Activated naive CD8-positive, alpha-beta T cell treated with anti-CD3 and anti-CD28 coated beads, Interleukin-2, amount 10 ng/mL, durations not matched to agents 7 days and 5 days (primary cell): ENCODE data around the gene LCAT. TPM values are rescaled to one million over a fixed set of nuclear protein-coding genes. Genes with fewer than 3 reads are reported as not detected.

Experiments
- ATAC-seq: fragments of 150-1000 bp; cut with Tn5 transposase; one replicate; pipeline ENCODE4 v1.10.0; 2021; ENCODE audit warnings: low read depth, moderate library complexity
- POLR2A ChIA-PET: fragments of 350-600 bp; sonication (Branson Sonifier 250); formaldehyde crosslinking; loops from one replicate; lab custom pipeline; 2021; ENCODE audit warnings: antibody characterized with exemption; lab: Charles Lee
- DNase-seq: peaks from one replicate; pipeline ENCODE4 v3.0.0; 2021
- H3K27ac Mint-ChIP-seq: one replicate; pipeline ENCODE4 v1.8.0; 2022; ENCODE audit warnings: mild to moderate bottlenecking, mixed read lengths
- H3K27me3 Mint-ChIP-seq: one replicate; pipeline ENCODE4 v1.8.0; 2022; ENCODE audit warnings: mild to moderate bottlenecking, moderate library complexity, mixed read lengths
- H3K36me3 Mint-ChIP-seq: one replicate; pipeline ENCODE4 v1.8.0; 2021; ENCODE audit warnings: mild to moderate bottlenecking, mixed read lengths
- H3K4me1 Mint-ChIP-seq: one replicate; pipeline ENCODE4 v1.8.0; 2021; ENCODE audit warnings: mixed read lengths
- H3K4me3 Mint-ChIP-seq: one replicate; pipeline ENCODE4 v1.8.0; 2022; ENCODE audit warnings: mild to moderate bottlenecking, moderate library complexity, mixed read lengths
- H3K9me3 Mint-ChIP-seq: one replicate; pipeline ENCODE4 v1.8.0; 2021; ENCODE audit warnings: mixed read lengths
- total RNA-seq, 2 experiments: library from RNA; stranded (reverse); gene quantifications; one replicate each; pipeline ENCODE4 v1.2.3, GENCODE V29; 2021

The LCAT gene
- total RNA-seq, 2 experiments from 2014 or later, result 17.6 to 23.6 TPM

- POLR2A ChIA-PET, result interaction anchor here (1.2 to 1.6 kb wide), 2 partner anchors 29 to 33 kb away, joined by 3 to 6 read pairs; partner anchors contain the start of genes DPEP2 and PSMB10
These were observed 22.0 kb upstream of the LCAT start for GRCh38 chr16:67965668-67966548.

GRCh38 chr16:67964477-67965131 lies 20.7 kb upstream of the LCAT start:
- H3K4me1 Mint-ChIP-seq, result peaks cover 19% of the 10 kb centered on the region
- no peak overlapping the region for H3K4me3 Mint-ChIP-seq
- no peaks in the 10 kb centered on the region for H3K27me3 Mint-ChIP-seq
- no peak for ATAC-seq
- no peak for DNase-seq
- H3K36me3 Mint-ChIP-seq, result peaks cover 7% of the 10 kb centered on the region
- no peaks in the 10 kb centered on the region for H3K9me3 Mint-ChIP-seq
- no peak overlapping the region for H3K27ac Mint-ChIP-seq
- POLR2A ChIA-PET, result interaction anchor here (0.7 kb wide), 1 partner anchor 29 kb away, joined by 4 read pairs; no protein-coding TSS in a partner anchor

More at GRCh38 chr16:67965668-67966548, 22.0 kb upstream of the LCAT start:
- Mint-ChIP-seq H3K9me3 (no peaks in the 10 kb centered on the region), H3K27ac (no peak overlapping the region), H3K4me3 (no peak overlapping the region), H3K4me1 (peaks cover 22% of the 10 kb centered on the region), H3K36me3 (peaks cover 5% of the 10 kb centered on the region), H3K27me3 (no peaks in the 10 kb centered on the region)
- DNase-seq (no peak), ATAC-seq (no peak)

GRCh38 chr16:67963662-67964321 lies 19.9 kb upstream of the LCAT start:
- peaks cover 7% of the 10 kb centered on the region for H3K36me3 Mint-ChIP-seq
- no peaks in the 10 kb centered on the region for H3K27me3 Mint-ChIP-seq
- H3K9me3 Mint-ChIP-seq, result no peaks in the 10 kb centered on the region
- no peak for ATAC-seq
- H3K27ac Mint-ChIP-seq, result no peak overlapping the region
- no peak for DNase-seq
- POLR2A ChIA-PET, result no interaction called here
- H3K4me3 Mint-ChIP-seq, result no peak overlapping the region
- peaks cover 15% of the 10 kb centered on the region for H3K4me1 Mint-ChIP-seq

GRCh38 chr16:67963292-67963661 lies 19.4 kb upstream of the LCAT start:
- H3K36me3 Mint-ChIP-seq, result peaks cover 9% of the 10 kb centered on the region
- no peak overlapping the region for H3K27ac Mint-ChIP-seq
- peaks cover 15% of the 10 kb centered on the region for H3K4me1 Mint-ChIP-seq
- ATAC-seq (no peak), DNase-seq (no peak)
- POLR2A ChIA-PET, result no interaction called here
- no peaks in the 10 kb centered on the region for H3K27me3 Mint-ChIP-seq
- H3K9me3 Mint-ChIP-seq, result no peaks in the 10 kb centered on the region
- H3K4me3 Mint-ChIP-seq, result no peak overlapping the region

- no peak overlapping the region for H3K4me3 Mint-ChIP-seq
- POLR2A ChIA-PET, result interaction anchor here (1.1 kb wide), 1 partner anchor 13 kb away, joined by 3 read pairs; no protein-coding TSS in a partner anchor
- ATAC-seq (no peak), DNase-seq (no peak)
- H3K9me3 Mint-ChIP-seq, result no peaks in the 10 kb centered on the region
- H3K36me3 Mint-ChIP-seq, result peaks cover 12% of the 10 kb centered on the region
- H3K27ac Mint-ChIP-seq, result no peak overlapping the region
- peaks cover 10% of the 10 kb centered on the region for H3K4me1 Mint-ChIP-seq
- H3K27me3 Mint-ChIP-seq, result no peaks in the 10 kb centered on the region
These were observed 18.2 kb upstream of the LCAT start for GRCh38 chr16:67962135-67962534.

GRCh38 chr16:67961551-67961957 lies 17.6 kb upstream of the LCAT start:
- no peak overlapping the region for H3K27ac Mint-ChIP-seq
- H3K27me3 Mint-ChIP-seq, result no peaks in the 10 kb centered on the region
- H3K4me1 Mint-ChIP-seq, result peaks cover 4% of the 10 kb centered on the region
- POLR2A ChIA-PET, result interaction anchor here (1.1 kb wide), 1 partner anchor 12 kb away, joined by 3 read pairs; no protein-coding TSS in a partner anchor
- DNase-seq (no peak), ATAC-seq (no peak)
- H3K9me3 Mint-ChIP-seq, result no peaks in the 10 kb centered on the region
- H3K4me3 Mint-ChIP-seq, result no peak overlapping the region
- peaks cover 12% of the 10 kb centered on the region for H3K36me3 Mint-ChIP-seq

GRCh38 chr16:67959536-67960329 lies 15.8 kb upstream of the LCAT start:
- no peak for DNase-seq
- no peaks in the 10 kb centered on the region for H3K4me1 Mint-ChIP-seq
- no peaks in the 10 kb centered on the region for H3K27me3 Mint-ChIP-seq
- peaks cover 12% of the 10 kb centered on the region for H3K36me3 Mint-ChIP-seq
- POLR2A ChIA-PET, result interaction anchor here (0.5 to 1.4 kb wide), 4 partner anchors 8 to 44 kb away, joined by 3 to 4 read pairs (median 3); no protein-coding TSS in a partner anchor
- no peak overlapping the region for H3K4me3 Mint-ChIP-seq
- ATAC-seq, result no peak
- H3K27ac Mint-ChIP-seq, result peak overlapping the region; percentile 45
- no peaks in the 10 kb centered on the region for H3K9me3 Mint-ChIP-seq

GRCh38 chr16:67957622-67958021 lies 13.7 kb upstream of the LCAT start:
- Mint-ChIP-seq H3K9me3 (no peaks in the 10 kb centered on the region), H3K4me1 (no peaks in the 10 kb centered on the region), H3K27ac (no peak overlapping the region), H3K27me3 (no peaks in the 10 kb centered on the region), H3K36me3 (peaks cover 6% of the 10 kb centered on the region), H3K4me3 (no peak overlapping the region)
- DNase-seq (no peak), ATAC-seq (no peak)
- POLR2A ChIA-PET, result no interaction called here

- Mint-ChIP-seq H3K4me1 (peaks cover 1% of the 10 kb centered on the region), H3K27ac (no peak overlapping the region), H3K9me3 (no peaks in the 10 kb centered on the region), H3K4me3 (no peak overlapping the region), H3K36me3 (peaks cover 7% of the 10 kb centered on the region), H3K27me3 (no peaks in the 10 kb centered on the region)
- no peak for ATAC-seq
- POLR2A ChIA-PET, result interaction anchor here (0.7 kb wide), 1 partner anchor 85 kb away, joined by 3 read pairs; no protein-coding TSS in a partner anchor
- DNase-seq, result no peak
These were observed 10.7 kb upstream of the LCAT start for GRCh38 chr16:67954421-67955196.

- no peak for ATAC-seq
- no peak overlapping the region for H3K27ac Mint-ChIP-seq
- H3K36me3 Mint-ChIP-seq, result peaks cover 7% of the 10 kb centered on the region
- H3K4me1 Mint-ChIP-seq, result peaks cover 1% of the 10 kb centered on the region
- POLR2A ChIA-PET, result no interaction called here
- H3K4me3 Mint-ChIP-seq, result no peak overlapping the region
- no peaks in the 10 kb centered on the region for H3K9me3 Mint-ChIP-seq
- DNase-seq, result no peak
- H3K27me3 Mint-ChIP-seq, result no peaks in the 10 kb centered on the region
These were observed 9.9 kb upstream of the LCAT start for GRCh38 chr16:67953641-67954375.

- H3K36me3 Mint-ChIP-seq, result peaks cover 7% of the 10 kb centered on the region
- H3K27me3 Mint-ChIP-seq, result no peaks in the 10 kb centered on the region
- H3K4me1 Mint-ChIP-seq, result peaks cover 1% of the 10 kb centered on the region
- H3K27ac Mint-ChIP-seq, result no peak overlapping the region
- H3K4me3 Mint-ChIP-seq, result no peak overlapping the region
- POLR2A ChIA-PET, result interaction anchor here (1.0 to 1.8 kb wide), 3 partner anchors 9 to 17 kb away, joined by 3 to 5 read pairs (median 4); partner anchors contain the start of gene SLC12A4
- ATAC-seq (no peak), DNase-seq (no peak)
- no peaks in the 10 kb centered on the region for H3K9me3 Mint-ChIP-seq
These were observed 7.6 kb upstream of the LCAT start for GRCh38 chr16:67951485-67951884.
